Breast epithelium (tissue), 4 donors: ENCODE data around the gene FMN1. TPM values are rescaled to one million over a fixed set of nuclear protein-coding genes. Genes with fewer than 3 reads are reported as not detected.

ENCODE experiments used
- DNase-seq, 2 donors: peaks; one replicate each; pipeline ENCODE4 v3.0.0-alpha.2; 2019; ENCODE audit warnings: low spot score in 2 of 2
- H3K27ac ChIP-seq, 2 donors: fragments of 200-600 bp; sonication (generic) in 1 of 2; one replicate each; pipeline ENCODE4 v1.5.1; 2016 to 2019; ENCODE audit warnings: mild to moderate bottlenecking in 1 of 2
- H3K27me3 ChIP-seq, 2 donors: fragments of 200-600 bp; sonication (generic) in 1 of 2; one replicate each; pipeline versions ENCODE4 v1.5.1 to v1.6.0; 2017 to 2019; ENCODE audit warnings: control low read depth in 1 of 2, mild to moderate bottlenecking in 1 of 2
- H3K36me3 ChIP-seq: fragments of 200-600 bp; one replicate; pipeline ENCODE4 v1.5.1; 2019
- H3K4me1 ChIP-seq, 2 donors: fragments of 200-600 bp; sonication (generic); one replicate each; pipeline ENCODE4 v1.5.1; 2016 to 2019; ENCODE audit warnings: control low read depth in 1 of 2
- H3K4me3 ChIP-seq, 3 donors: fragments of 200-600 bp; sonication (generic); 1 replicate in 2 of 3; 2 replicates in 1 of 3; pipeline ENCODE4 v1.5.1; 2016 to 2019; ENCODE audit warnings: mild to moderate bottlenecking in 3 of 3, moderate library complexity in 2 of 3
- H3K9me3 ChIP-seq, 2 donors: fragments of 200-600 bp; sonication (generic) in 1 of 2; one replicate each; pipeline ENCODE4 v1.5.1; 2016 to 2019; ENCODE audit warnings: control low read depth in 1 of 2
- CTCF ChIP-seq, 3 donors: fragments of 450-650 bp; IDR thresholded peaks; one replicate each; pipeline ENCODE4 v1.5.1; 2016 to 2017; ENCODE audit warnings: antibody characterized with exemption in 3 of 3, mild to moderate bottlenecking in 3 of 3, moderate library complexity in 3 of 3
- POLR2A ChIP-seq: fragments of 450-650 bp; IDR thresholded peaks from one replicate; pipeline ENCODE4 v1.6.1; 2016; ENCODE audit warnings: antibody characterized with exemption, mild to moderate bottlenecking, moderate library complexity
- POLR2AphosphoS5 ChIP-seq, 3 donors: sonication (generic); formaldehyde crosslinking; IDR thresholded peaks; one replicate each; pipeline ENCODE4 v1.6.1; 2017; ENCODE audit warnings: antibody characterized with exemption in 3 of 3
- intact Hi-C: fragments of 100-400 bp; cut with DNase I; formaldehyde crosslinking; loops from one replicate; pipeline ENCODE4 v1.15.1; 2023; ENCODE audit warnings: low total_unique reads
- total RNA-seq, 3 donors: library from RNA; depleted of rRNA; stranded (reverse); fragments of >200 nt; gene quantifications; one replicate each; pipeline ENCODE4 v1.1.0, GENCODE V29; 2016

FMN1 gene
- total RNA-seq, 3 donors from 2014 or later: 33.1 to 56.8 (median 50.7) TPM

- DNase-seq: no peak
- H3K27ac ChIP-seq: peak overlapping the region; percentile 57 to 60
- H3K9me3 ChIP-seq: peaks cover 0 to 7% of the 10 kb centered on the region in 2 donors
- no peaks in the 10 kb centered on the region for H3K36me3 ChIP-seq
- no peak overlapping the region for H3K4me3 ChIP-seq
- H3K4me1 ChIP-seq: no peaks in the 10 kb centered on the region
- TF ChIP-seq POLR2AphosphoS5 (IDR thresholded peaks at IDR 0.05) (peak in 1 of 3 donors; percentile 80), CTCF (IDR thresholded peaks at IDR 0.05) (no peak), POLR2A (no peak)
- no peaks in the 10 kb centered on the region for H3K27me3 ChIP-seq
- intact Hi-C loops: no loop called here
Observed at GRCh38 chr15:32998979-32999672, 195.4 kb downstream of the FMN1 start.

DNA sequence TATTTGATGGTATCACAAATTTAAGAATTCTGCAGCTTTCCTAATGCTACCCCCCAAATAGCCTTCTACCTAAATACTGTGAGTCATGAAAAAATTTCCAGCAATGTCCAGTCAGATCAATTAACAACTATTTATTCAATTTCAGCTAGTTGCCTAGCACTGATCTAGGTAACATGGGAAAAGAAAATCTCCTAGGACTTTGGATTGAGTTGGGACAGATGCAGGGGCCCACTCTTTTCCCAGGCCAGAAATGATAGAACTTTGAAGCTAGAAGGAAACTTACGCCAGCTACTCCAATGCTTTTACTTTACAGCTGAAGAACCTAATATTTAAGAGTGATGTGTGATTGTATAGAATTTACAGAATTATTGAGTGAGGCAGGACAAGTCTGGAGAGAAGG is 196.3 kb downstream of the FMN1 start:
- Histone ChIP-seq H3K27ac (no peak overlapping the region), H3K27me3 (no peaks in the 10 kb centered on the region), H3K9me3 (peaks cover 0 to 7% of the 10 kb centered on the region in 2 donors), H3K4me3 (no peak overlapping the region), H3K4me1 (no peaks in the 10 kb centered on the region), H3K36me3 (no peaks in the 10 kb centered on the region)
- intact Hi-C loops: no loop called here
- TF ChIP-seq POLR2A: no peak
- TF ChIP-seq POLR2AphosphoS5 (IDR thresholded peaks at IDR 0.05): no peak
- no peak for TF ChIP-seq CTCF (IDR thresholded peaks at IDR 0.05)
- no peak for DNase-seq

DNA sequence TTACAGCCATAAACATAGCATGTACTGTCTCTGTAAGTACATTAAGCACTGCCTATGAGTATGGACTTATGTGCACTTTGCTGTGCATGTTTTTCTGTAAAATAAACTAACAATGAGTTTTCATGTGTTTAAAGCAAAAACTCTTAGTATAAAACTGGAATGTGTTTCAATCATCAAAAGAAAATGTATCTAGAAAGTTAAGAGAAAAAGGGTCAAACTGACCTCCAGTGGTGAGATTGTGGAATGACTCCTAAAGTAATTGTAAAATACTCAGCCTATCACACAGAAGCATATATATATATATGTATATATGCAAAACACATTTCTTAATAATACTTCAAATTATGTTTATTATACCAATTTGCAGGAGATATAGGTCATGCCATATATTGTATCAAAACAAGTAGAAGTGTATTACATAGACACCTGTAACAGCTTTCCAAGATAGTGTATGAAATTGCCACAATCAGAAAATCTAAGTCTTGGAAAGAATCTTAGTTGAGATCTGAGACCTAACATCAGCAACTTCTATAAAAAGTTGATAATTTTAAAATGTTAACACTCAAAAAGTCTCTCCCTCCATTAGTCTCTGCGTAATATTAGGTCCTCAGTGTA is 199.6 kb downstream of the FMN1 start:
- no peaks in the 10 kb centered on the region for H3K4me1 ChIP-seq
- TF ChIP-seq CTCF (IDR thresholded peaks at IDR 0.05) (peak; percentile 40 to 58 (median 46)), POLR2A (no peak)
- DNase-seq: no peak

DNA sequence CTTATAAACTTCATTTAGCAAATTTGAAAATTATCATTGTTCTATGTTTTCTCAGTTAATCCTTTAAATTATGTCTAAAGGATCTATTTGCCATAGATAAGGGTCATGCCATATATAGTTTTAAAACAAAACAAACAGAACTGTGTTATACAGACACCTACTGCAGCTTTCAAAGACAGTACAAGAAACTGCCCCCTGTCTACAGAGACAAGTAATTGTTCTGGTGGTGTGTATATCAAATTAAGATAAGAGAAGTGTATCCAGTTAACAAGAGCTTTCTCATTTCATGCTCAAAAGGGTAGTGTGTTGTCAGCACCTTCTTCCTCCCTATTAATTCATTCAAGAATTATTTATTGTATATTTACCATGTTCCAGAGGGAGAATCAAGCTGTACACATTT is 201.2 kb downstream of the FMN1 start:
- TF ChIP-seq CTCF (IDR thresholded peaks at IDR 0.05) (no peak), POLR2A (no peak), POLR2AphosphoS5 (IDR thresholded peaks at IDR 0.05) (no peak)
- no peak for DNase-seq
- H3K27me3 ChIP-seq: no peaks in the 10 kb centered on the region
- no peaks in the 10 kb centered on the region for H3K36me3 ChIP-seq
- H3K9me3 ChIP-seq: no peaks in the 10 kb centered on the region
- no peak overlapping the region for H3K4me3 ChIP-seq
- H3K27ac ChIP-seq: no peak overlapping the region
- intact Hi-C loops: no loop called here
- H3K4me1 ChIP-seq: no peaks in the 10 kb centered on the region

More for the DNA sequence above, 199.6 kb downstream of the FMN1 start:
- H3K4me3 ChIP-seq: no peak overlapping the region
- H3K27me3 ChIP-seq: no peaks in the 10 kb centered on the region
- peaks cover 0 to 3% of the 10 kb centered on the region in 2 donors for H3K9me3 ChIP-seq
- intact Hi-C loops: no loop called here
- H3K27ac ChIP-seq: no peak overlapping the region
- H3K36me3 ChIP-seq: no peaks in the 10 kb centered on the region

GRCh38 chr15:32991619-32992111 is 202.8 kb downstream of the FMN1 start:
- no peaks in the 10 kb centered on the region for H3K27me3 ChIP-seq
- H3K4me1 ChIP-seq: no peaks in the 10 kb centered on the region
- H3K36me3 ChIP-seq: no peaks in the 10 kb centered on the region
- TF ChIP-seq POLR2A: no peak
- TF ChIP-seq CTCF (IDR thresholded peaks at IDR 0.05): no peak
- no peak for TF ChIP-seq POLR2AphosphoS5 (IDR thresholded peaks at IDR 0.05)
- no peak overlapping the region for H3K27ac ChIP-seq
- H3K9me3 ChIP-seq: no peaks in the 10 kb centered on the region
- no peak for DNase-seq
- intact Hi-C loops: no loop called here
- H3K4me3 ChIP-seq: no peak overlapping the region
